CD14-positive monocyte (primary cell): ENCODE results near the gene ATPAF1. TPM values are rescaled to one million over a fixed set of nuclear protein-coding genes. Genes with fewer than 3 reads are reported as not detected.

Source experiments
- DNase-seq, 3 donors: peaks; one replicate each; pipeline ENCODE4 v3.0.0-alpha.2; 2011 to 2022
- H2AFZ ChIP-seq: 2 replicates; pipeline ENCODE4 v1.6.0; 2012; ENCODE audit warnings: mild to moderate bottlenecking, low read depth, low read length, inconsistent platforms; ENCODE audit not compliant: insufficient read depth, poor library complexity, severe bottlenecking
- H3K27ac ChIP-seq, 2 donors: 1 replicate in 1 of 2; 2 replicates in 1 of 2; pipeline ENCODE4 v1.5.1; 2012 to 2013; ENCODE audit warnings: low read length in 2 of 2, control low read depth in 1 of 2, inconsistent platforms in 1 of 2, low read depth in 1 of 2, mild to moderate bottlenecking in 1 of 2
- H3K27me3 ChIP-seq, 2 donors: one replicate each; pipeline versions ENCODE4 v1.6.0 to v1.6.1; 2011 to 2013; ENCODE audit warnings: low read length in 2 of 2; ENCODE audit not compliant: control insufficient read depth in 2 of 2, insufficient read depth in 2 of 2
- H3K36me3 ChIP-seq, 2 donors: replicated peaks in 1 of 2; 1 replicate in 1 of 2; 2 replicates in 1 of 2; pipeline versions ENCODE4 v1.5.1 to v1.6.1; 2012 to 2013; ENCODE audit warnings: low read length in 2 of 2, control low read depth in 1 of 2, inconsistent platforms in 1 of 2, mild to moderate bottlenecking in 1 of 2; ENCODE audit not compliant: insufficient read depth in 2 of 2, control insufficient read depth in 1 of 2
- H3K4me1 ChIP-seq, 2 donors: 1 replicate in 1 of 2; 2 replicates in 1 of 2; pipeline versions ENCODE4 v1.5.1 to v1.6.1; 2012 to 2013; ENCODE audit warnings: low read length in 2 of 2, control low read depth in 1 of 2, inconsistent platforms in 1 of 2, mild to moderate bottlenecking in 1 of 2, moderate library complexity in 1 of 2; ENCODE audit not compliant: insufficient read depth in 2 of 2, control insufficient read depth in 1 of 2
- H3K4me2 ChIP-seq: replicated peaks from 2 replicates; pipeline ENCODE3; 2012; ENCODE audit warnings: low read length, moderate library complexity, mild to moderate bottlenecking; ENCODE audit not compliant: poor library complexity, severe bottlenecking; ENCODE audit errors: extremely low read depth
- H3K4me3 ChIP-seq, 3 experiments: fragments of 200-600 bp in 1 of 3; sonication (generic) in 1 of 3; replicated peaks in 1 of 3; 1 replicate in 2 of 3; 2 replicates in 1 of 3; pipeline ENCODE4 v1.5.1; 2011 to 2013; ENCODE audit warnings: low read length in 3 of 3, mild to moderate bottlenecking in 3 of 3, control low read depth in 2 of 3, low read depth in 2 of 3, inconsistent platforms in 1 of 3, moderate library complexity in 1 of 3
- H3K79me2 ChIP-seq: 2 replicates; pipeline ENCODE4 v1.6.0; 2012; ENCODE audit warnings: mild to moderate bottlenecking, control low read depth, inconsistent platforms, low read length, moderate library complexity; ENCODE audit not compliant: insufficient read depth
- H3K9ac ChIP-seq: 2 replicates; pipeline ENCODE4 v1.6.0; 2017; ENCODE audit warnings: low read length, mild to moderate bottlenecking; ENCODE audit not compliant: insufficient read depth, poor library complexity, severe bottlenecking
- H3K9me3 ChIP-seq, 2 donors: replicated peaks in 1 of 2; 1 replicate in 1 of 2; 2 replicates in 1 of 2; pipeline versions ENCODE4 v1.5.1 to v1.6.1; 2012 to 2013; ENCODE audit warnings: low read length in 2 of 2, control low read depth in 1 of 2; ENCODE audit not compliant: control insufficient read depth in 1 of 2, insufficient read depth in 1 of 2
- H4K20me1 ChIP-seq: 2 replicates; pipeline ENCODE4 v1.6.0; 2012; ENCODE audit warnings: mild to moderate bottlenecking, low read length, control low read depth, moderate library complexity; ENCODE audit not compliant: insufficient read depth
- H3K27ac Mint-ChIP-seq, 7 donors: one replicate each; pipeline ENCODE4 v1.8.0; 2020; ENCODE audit warnings: mild to moderate bottlenecking in 7 of 7, mixed read lengths in 7 of 7, moderate library complexity in 6 of 7, inconsistent platforms in 2 of 7
- H3K27me3 Mint-ChIP-seq, 3 donors: one replicate each; pipeline ENCODE4 v1.8.0; 2021 to 2022; ENCODE audit warnings: low read depth in 3 of 3, mild to moderate bottlenecking in 3 of 3, mixed read lengths in 3 of 3, moderate library complexity in 3 of 3, inconsistent platforms in 1 of 3
- H3K36me3 Mint-ChIP-seq, 2 donors: one replicate each; pipeline ENCODE4 v1.8.0; 2020; ENCODE audit warnings: mixed read lengths in 2 of 2, inconsistent platforms in 1 of 2, mild to moderate bottlenecking in 1 of 2
- H3K4me1 Mint-ChIP-seq: one replicate; pipeline ENCODE4 v1.8.0; 2020; ENCODE audit warnings: mild to moderate bottlenecking, mixed read lengths
- H3K4me3 Mint-ChIP-seq, 2 donors: one replicate each; pipeline ENCODE4 v1.8.0; 2020; ENCODE audit warnings: mild to moderate bottlenecking in 2 of 2, mixed read lengths in 2 of 2, moderate library complexity in 1 of 2
- H3K9me3 Mint-ChIP-seq, 7 donors: one replicate each; pipeline ENCODE4 v1.8.0; 2020 to 2022; ENCODE audit warnings: mixed read lengths in 7 of 7, mild to moderate bottlenecking in 6 of 7, moderate library complexity in 6 of 7, inconsistent platforms in 2 of 7
- WGBS: methylation state at CpG from one replicate; pipeline ENCODE4 v1.1.5; 2013; ENCODE audit warnings: missing lambda C conversion rate; ENCODE audit not compliant: insufficient coverage; 5-methylcytosine and 5-hydroxymethylcytosine counted together
- intact Hi-C, 2 donors: fragments of 100-400 bp; cut with micrococcal nuclease; formaldehyde crosslinking; loops; one replicate each; pipeline versions ENCODE4 v1.15.0 to v1.15.1; 2023
- polyA plus RNA-seq, 3 donors: library from polyadenylated mRNA; depleted of rRNA in 1 of 3; unstranded in 2 of 3; stranded (reverse) in 1 of 3; fragments of 300-500 nt in 2 of 3; fragments of >200 nt in 1 of 3; fragmentation: Illumina TruSeq in 2 of 3; gene quantifications; 1 replicate in 2 of 3; 2 replicates in 1 of 3; pipeline ENCODE4 v1.2.3, GENCODE V29; 2012 to 2021
- TF ChIP-seq, protein P1 (sequence below): fragments of 200-600 bp; IDR thresholded peaks from one replicate; pipeline ENCODE4 v1.8.0; 2022; ENCODE audit warnings: antibody characterized with exemption, mild to moderate bottlenecking

Gene ATPAF1
- polyA plus RNA-seq, 3 donors, result 16.9 to 45.4 (median 33.4) TPM

DNA sequence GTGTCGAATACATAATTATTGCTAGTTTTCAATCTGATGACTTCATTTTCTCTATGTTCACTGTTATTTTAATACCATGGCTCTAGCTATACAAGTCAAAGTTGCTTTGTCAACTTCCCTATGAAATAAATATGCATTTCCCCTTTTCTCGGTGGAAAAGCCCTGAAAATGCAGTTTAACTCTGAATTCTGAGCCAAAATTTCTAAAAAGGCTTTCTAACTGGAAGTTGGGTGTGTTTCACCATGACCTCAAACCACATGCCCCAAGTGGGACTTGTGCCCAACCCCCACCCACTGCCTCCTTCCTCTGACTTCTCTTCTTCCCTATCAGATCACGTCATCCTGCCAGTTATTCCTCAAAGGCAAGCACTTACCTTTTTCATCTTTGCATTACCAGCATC lies 73.0 kb downstream of the ATPAF1 start:
- H3K4me2 ChIP-seq, result peak overlapping the region; percentile 56
- Mint-ChIP-seq H3K9me3 (peaks cover 0 to under 1% (median 0%) of the 10 kb centered on the region in 7 donors), H3K4me1 (peaks cover 69% of the 10 kb centered on the region), H3K36me3 (peaks cover 58 to 64% of the 10 kb centered on the region in 2 donors), H3K27ac (peak overlapping the region; percentile 86 to 98 (median 95)), H3K27me3 (no peaks in the 10 kb centered on the region), H3K4me3 (peak overlapping the region; percentile 9 to 66)
- TF ChIP-seq, protein P1, sequence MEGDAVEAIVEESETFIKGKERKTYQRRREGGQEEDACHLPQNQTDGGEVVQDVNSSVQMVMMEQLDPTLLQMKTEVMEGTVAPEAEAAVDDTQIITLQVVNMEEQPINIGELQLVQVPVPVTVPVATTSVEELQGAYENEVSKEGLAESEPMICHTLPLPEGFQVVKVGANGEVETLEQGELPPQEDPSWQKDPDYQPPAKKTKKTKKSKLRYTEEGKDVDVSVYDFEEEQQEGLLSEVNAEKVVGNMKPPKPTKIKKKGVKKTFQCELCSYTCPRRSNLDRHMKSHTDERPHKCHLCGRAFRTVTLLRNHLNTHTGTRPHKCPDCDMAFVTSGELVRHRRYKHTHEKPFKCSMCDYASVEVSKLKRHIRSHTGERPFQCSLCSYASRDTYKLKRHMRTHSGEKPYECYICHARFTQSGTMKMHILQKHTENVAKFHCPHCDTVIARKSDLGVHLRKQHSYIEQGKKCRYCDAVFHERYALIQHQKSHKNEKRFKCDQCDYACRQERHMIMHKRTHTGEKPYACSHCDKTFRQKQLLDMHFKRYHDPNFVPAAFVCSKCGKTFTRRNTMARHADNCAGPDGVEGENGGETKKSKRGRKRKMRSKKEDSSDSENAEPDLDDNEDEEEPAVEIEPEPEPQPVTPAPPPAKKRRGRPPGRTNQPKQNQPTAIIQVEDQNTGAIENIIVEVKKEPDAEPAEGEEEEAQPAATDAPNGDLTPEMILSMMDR, result no peak
- H4K20me1 ChIP-seq, result peaks cover 29% of the 10 kb centered on the region
- no peak overlapping the region for H2AFZ ChIP-seq
- H3K27me3 ChIP-seq, result no peaks in the 10 kb centered on the region
- peaks cover 27 to 41% of the 10 kb centered on the region in 2 donors for H3K36me3 ChIP-seq
- peak; percentile 78 to 89 (median 83) for DNase-seq
- H3K4me3 ChIP-seq, result peak overlapping the region in 1 of 3 experiments; percentile 53
- 0% methylated on average over 1 of the region's 3 CpGs for WGBS
- peaks cover 59% of the 10 kb centered on the region for H3K79me2 ChIP-seq
- H3K4me1 ChIP-seq, result peaks cover 48 to 61% of the 10 kb centered on the region in 2 donors
- peak overlapping the region; percentile 42 for H3K9ac ChIP-seq
- H3K9me3 ChIP-seq, result no peaks in the 10 kb centered on the region
- intact Hi-C loops, result no loop called here
- peak overlapping the region; percentile 82 to 92 for H3K27ac ChIP-seq

DNA sequence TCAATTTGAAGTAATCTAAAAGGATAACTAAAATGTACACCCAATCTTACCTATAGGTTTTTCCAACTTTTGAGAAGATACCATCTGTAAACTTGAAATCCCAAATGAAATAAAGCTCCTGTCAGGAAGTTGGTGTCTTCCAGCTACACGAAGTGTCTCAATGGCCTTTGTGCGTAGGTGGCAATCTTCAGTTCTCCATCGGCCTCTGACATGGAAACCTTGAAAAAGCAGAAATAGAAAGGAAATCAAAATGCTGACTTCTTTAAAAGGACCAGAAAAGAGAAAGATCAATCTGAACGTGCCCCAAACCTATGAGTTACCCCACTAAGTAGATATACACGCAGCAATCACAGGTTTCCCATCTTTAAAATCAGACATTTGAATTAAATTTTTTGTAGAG lies 74.1 kb downstream of the ATPAF1 start:
- Histone ChIP-seq H3K9me3 (no peaks in the 10 kb centered on the region), H3K27me3 (no peaks in the 10 kb centered on the region), H3K4me3 (peak overlapping the region in 1 of 3 experiments; percentile 53), H3K4me1 (peaks cover 43 to 50% of the 10 kb centered on the region in 2 donors), H3K4me2 (peak overlapping the region; percentile 56), H4K20me1 (peaks cover 20% of the 10 kb centered on the region), H2AFZ (no peak overlapping the region), H3K27ac (peak overlapping the region; percentile 82 to 92), H3K79me2 (peaks cover 56% of the 10 kb centered on the region), H3K9ac (peak overlapping the region; percentile 42), H3K36me3 (peaks cover 38 to 52% of the 10 kb centered on the region in 2 donors)
- no CpG with 5 or more reads among the region's 5 CpGs for WGBS
- Mint-ChIP-seq H3K36me3 (peaks cover 63 to 69% of the 10 kb centered on the region in 2 donors), H3K4me3 (peak overlapping the region in 1 of 2 donors; percentile 66), H3K27me3 (peaks cover 0 to 3% (median 0%) of the 10 kb centered on the region in 3 donors), H3K9me3 (peaks cover 0 to 5% (median 2%) of the 10 kb centered on the region in 7 donors), H3K27ac (peak overlapping the region; percentile 86 to 98 (median 95)), H3K4me1 (peaks cover 63% of the 10 kb centered on the region)
- intact Hi-C loops, result loop anchor here in 1 of 2 donors (1.0 kb wide), 1 partner anchor 11 kb away; no protein-coding TSS in a partner anchor
- peak; percentile 30 to 56 (median 53) for DNase-seq
- TF ChIP-seq, protein P1, result no peak
